Stimulated activated CD8-positive, alpha-beta memory T cell treated with anti-CD3 and anti-CD28 coated beads, Interleukin-7, amount 100 ng/mL, for 24 hours (primary cell): ENCODE measurements around the gene MMP28.

Source experiments
- DNase-seq: peaks from one replicate; pipeline ENCODE4 v3.0.0-alpha.2; 2020; ENCODE audit warnings: low read depth

MMP28 gene

DNA sequence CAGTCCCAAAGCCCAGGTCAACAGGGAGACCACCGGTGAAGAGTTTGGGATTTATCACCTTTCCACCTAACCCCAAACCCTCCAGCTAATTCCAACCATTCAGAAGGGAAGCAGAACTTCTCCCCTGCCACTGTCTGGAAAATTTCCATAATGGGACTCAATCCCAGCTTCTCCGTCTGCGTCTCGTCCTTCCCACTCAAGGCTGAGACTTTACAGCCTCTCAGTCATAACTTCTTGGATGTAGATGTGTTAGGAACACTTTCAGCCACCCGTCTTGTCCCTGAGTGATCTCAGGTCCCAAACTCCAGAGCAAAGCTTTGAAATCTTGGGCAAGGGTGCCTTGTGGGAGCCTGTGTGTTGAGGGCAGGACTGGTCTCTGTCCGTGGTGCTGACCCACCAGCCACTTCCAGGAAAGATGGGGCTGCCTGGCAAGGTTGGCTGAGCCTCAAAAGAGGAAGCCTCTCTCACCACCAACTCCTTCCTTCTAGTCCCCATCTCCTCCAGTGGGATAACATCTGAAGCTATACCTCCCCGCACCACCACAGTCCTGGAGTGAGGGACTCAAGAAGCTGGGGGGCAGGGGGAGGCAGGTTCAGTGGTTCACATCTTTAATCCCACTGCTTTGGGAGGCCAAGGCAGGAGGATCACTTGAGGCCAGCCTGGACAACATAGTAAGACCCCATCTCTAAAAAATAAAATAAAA, 51.7 kb downstream of the MMP28 start:
- DNase-seq = no peak

DNA sequence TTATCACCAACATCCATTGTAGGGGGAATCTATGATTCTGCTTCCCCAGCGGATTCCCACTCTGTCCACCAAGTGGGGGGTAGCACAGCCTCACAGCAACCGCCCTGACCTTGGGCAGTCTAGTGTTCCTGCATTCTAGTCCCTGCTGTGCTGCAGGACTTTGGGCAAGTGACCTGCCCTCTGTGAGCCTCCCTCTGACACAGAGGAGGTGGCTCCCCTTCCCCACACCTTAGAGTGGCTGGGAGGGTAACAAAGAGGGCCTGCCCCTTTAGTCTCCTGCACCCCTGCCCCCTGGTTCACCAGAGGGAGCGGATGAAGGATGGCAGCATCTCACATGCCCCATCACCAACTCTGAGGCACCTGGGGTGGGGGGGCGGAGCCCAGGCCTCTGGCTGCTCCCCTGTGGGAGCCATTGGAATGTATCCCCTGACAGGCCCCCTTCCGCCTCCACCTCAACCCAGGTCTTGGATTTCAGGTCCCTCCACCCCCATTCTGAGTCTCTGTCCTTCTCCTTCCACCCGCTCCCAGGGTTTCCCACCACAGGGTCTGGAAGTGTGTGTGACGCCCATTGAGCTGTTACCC, 52.5 kb downstream of the MMP28 start:
- no peak for DNase-seq

DNA sequence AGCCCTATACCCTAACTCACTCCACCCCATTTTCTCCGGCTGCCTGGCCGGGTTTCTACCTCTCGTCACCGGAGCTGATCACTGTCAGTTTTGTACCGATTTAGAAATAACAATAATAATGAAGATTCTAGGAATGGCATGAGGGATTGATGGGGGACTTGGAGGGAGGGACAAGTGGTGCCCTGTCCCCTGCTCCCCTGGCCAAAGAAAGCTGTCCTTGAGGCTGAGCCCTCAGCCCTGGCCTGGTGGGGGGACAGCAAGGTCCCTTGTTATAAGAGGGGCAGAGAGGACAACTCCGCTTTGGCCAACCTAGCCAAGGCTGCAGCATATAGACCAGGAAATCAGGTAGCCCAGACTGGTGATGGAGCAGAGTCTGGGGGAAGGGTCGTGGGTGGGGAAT, 52.9 kb downstream of the MMP28 start:
- no peak for DNase-seq

DNA sequence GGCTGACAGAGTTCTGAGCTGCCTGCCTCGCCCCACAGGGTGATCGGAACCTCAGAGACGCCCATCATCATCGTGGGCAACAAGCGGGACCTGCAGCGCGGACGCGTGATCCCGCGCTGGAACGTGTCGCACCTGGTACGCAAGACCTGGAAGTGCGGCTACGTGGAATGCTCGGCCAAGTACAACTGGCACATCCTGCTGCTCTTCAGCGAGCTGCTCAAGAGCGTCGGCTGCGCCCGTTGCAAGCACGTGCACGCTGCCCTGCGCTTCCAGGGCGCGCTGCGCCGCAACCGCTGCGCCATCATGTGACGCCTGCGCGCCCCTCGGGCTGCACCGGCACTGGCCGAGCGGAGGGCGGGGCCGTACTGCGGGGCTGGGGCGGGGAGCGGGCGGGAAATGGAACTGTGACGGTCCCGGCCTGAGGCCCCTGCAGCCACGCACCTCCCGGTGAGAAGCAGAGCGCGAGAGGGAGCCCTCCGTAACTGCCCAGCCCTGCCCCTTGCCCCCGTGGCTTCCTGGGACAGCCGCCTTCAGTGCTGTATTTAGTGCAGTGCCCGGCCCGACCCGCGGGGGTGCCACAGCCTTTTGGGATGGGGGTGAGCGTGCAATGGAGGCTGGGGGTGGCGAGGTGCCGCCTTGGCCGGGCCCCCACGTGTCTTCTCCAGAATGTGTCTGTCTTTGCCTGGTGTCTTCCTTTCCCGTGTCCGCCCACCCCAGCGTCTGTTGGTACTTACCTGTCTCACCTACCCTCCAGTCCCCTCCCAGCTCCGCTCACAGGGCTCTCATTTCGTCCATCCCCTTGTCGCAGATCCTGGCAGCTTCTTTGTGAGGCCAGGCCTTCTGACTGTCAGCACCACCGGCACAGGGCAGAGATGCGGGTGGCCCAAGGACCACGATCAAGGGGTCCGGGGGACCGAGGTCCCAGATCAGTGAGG, 54.2 kb downstream of the MMP28 start:
- DNase-seq = no peak

DNA sequence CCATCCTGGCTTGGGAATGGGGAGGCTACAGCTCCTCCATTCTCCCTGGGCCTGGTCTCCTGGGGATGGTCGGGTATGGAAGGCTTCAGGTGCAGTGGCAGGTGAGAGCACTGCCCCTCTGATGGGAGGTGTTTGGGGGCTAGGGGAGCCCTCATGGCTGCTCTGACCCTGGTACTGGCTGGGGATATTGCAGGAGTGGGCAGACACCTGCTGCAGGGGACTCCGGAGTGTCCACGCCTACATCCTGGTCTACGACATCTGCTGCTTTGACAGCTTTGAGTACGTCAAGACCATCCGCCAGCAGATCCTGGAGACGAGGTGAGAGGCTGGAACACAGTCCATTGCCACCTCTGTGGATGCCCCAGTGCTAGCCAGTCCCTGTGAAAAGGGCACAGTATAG, 55.2 kb downstream of the MMP28 start:
- no peak for DNase-seq

DNA sequence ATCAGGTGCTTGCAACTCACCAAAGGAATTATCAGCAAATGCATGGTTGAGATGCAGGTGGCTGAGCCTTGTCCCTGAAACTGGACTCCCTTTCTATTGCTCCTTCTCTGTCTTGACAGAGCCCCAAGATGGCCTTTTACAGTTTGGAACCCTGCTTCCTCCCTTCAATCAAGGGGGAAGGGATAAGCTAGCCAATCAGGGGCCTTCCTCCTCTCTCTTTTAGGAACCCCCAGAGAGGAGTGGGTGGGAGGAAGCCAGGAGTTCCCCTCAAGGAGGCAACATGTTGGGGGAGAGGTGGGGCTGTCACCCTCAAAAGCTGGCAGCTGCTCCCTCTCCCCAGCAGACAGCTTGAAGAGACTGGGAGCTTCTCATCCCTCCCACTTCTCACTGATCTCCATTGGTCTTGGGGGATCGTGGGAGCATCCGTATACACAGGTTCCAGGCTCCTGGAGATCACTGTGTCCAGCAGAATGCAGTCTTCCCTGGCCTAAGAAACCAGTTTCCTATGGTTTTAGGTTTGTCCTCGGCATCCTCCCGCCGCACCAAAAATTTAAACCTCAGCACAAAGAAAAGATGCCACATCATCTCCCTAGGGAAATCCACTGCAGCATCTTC, 56.8 kb downstream of the MMP28 start:
- no peak for DNase-seq

DNA sequence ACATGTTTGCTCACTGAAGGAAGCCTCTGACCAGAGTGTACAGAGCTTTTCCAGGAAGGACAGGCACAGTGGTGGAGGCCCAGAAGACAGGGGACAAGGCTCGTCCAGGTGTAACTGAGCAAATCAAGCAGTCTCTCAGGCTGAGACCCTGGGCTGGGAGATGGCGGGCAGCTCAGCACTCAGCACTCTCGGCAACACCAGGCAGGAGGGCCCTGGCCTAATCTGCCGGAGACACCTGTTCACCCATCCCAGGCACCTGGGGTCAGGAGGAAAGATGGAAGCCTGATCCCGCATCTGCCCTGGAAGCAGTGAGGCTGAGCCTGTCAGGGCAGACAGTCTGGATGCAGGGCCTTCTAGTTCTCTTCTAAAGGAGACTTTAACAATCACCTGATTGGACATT, 59.2 kb downstream of the MMP28 start:
- no peak for DNase-seq

DNA sequence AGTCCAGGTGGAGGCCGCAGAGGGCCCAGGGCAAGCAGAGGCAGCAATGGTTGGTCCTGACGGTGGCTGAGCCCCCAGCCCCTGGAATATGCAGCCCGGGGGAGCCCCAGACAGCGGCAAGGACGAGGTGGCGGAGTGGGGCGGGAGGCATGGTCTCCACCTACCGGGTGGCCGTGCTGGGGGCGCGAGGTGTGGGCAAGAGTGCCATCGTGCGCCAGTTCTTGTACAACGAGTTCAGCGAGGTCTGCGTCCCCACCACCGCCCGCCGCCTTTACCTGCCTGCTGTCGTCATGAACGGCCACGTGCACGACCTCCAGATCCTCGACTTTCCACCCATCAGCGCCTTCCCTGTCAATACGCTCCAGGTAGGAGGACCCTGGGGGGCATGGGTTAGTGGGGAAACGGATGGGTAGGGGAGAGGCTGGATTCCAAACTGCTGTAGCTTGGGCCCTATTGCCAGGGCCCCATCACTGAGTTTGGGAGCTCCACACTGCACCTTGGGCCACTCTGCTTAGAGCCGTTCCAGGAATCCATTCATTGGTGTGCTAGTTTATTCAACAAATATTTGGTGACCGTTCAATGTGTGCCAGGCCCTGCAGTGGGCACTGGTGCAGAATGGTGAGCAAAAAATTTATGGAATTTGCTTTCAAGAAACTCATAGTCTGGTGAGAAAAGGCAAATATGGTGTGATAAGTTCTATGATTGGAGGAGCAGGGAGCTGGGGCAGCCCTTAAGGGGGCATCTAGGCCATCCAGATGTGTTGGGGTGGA, 60.2 kb downstream of the MMP28 start:
- DNase-seq = no peak

DNA sequence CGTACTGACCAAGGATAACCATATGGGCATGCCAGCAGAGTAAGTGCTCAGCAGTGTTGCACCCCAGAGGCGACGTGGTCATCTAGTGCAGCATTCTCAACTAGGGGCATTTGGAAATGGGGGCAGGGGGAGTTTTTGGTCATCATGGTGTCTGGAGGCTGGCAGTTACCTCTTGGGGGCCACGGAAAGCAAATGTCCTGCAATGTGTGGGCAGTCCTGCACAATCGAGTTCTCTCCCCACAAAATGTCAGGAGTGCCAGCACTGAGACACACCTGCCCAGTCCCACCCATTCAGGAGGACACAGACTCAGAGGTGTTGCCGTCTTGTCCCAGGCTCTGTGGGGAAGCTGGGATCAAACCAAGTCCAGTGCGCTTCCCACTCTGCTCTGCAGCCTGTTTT, 61.0 kb downstream of the MMP28 start:
- no peak for DNase-seq

DNA sequence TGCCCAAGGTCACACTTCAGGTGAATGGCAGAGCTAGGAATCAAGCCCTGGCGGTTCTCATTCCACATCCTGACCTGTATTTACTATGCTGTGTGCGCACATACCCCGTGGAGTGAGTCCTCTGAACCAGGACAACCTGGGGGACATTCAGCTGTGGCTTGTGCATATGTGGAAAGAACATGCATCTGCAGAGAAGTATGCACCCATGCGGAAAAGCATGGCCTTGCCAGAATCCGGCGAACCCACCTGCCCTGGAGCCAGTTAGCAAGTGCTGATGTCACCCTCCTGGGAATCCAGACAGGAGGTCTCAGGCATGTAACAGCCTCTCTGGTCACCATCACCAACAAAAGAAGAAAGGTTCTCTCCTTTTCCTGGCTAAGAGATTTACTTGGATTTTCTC, 62.1 kb downstream of the MMP28 start:
- DNase-seq = no peak

DNA sequence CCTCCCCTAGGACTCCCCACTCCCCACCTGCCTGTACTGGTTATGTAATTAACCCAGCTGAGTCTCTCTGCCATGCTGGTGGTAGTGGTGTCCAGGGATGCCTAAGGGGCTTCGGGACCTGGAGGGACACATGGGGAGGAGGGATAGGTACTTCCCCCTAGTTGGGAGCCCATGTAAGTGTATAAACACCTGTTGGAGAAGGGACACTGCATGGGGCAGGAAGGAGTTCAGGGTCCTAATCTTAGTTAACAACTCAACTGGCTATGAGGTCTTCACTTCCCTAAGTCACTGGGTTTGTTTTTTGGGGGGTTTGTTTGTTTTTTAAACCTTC, 62.7 kb downstream of the MMP28 start:
- no peak for DNase-seq

DNA sequence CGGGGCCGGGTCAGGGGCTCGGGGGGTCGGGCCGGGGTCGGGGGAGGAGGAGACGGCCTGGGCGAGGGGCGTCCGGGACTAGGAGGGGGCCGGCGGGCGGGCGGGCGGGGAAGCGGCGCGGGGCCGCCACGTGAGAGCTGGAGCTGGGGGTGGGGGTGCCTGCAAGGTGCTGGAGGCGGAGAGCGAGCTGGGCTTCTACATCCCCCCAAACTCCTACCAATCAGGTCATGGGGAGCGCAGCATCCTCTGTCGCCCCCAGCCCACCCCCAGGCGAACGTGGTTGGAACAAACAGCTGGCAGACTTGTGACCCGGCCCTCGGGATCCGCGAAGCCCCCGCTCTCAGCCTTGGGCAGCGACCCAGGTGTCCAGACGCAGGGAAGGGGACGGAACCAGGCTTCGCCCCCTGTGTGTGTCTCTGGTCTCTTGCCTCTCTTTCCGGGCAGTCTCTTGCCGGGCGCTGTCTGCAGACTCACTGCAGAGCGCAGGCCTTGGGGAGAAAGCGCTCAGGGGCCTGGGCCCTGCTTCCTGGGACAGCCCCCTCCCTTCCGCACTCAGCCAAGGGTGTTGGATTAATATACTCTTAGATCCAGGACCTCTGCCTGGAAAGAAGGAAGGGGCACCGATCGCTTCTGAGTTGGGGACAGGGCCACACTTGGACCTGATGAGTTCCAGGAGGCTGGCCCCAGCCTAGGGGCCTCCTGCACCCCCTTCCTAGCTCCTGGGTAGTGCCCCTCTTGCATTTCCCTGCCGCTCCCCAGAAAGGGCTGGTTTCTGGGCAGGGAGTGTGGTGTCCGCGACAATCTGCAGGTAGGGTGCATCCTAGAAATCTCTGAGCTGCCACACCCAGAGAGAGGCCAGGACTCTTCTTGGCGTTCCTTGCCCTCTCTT, 63.3 kb downstream of the MMP28 start:
- no peak for DNase-seq

DNA sequence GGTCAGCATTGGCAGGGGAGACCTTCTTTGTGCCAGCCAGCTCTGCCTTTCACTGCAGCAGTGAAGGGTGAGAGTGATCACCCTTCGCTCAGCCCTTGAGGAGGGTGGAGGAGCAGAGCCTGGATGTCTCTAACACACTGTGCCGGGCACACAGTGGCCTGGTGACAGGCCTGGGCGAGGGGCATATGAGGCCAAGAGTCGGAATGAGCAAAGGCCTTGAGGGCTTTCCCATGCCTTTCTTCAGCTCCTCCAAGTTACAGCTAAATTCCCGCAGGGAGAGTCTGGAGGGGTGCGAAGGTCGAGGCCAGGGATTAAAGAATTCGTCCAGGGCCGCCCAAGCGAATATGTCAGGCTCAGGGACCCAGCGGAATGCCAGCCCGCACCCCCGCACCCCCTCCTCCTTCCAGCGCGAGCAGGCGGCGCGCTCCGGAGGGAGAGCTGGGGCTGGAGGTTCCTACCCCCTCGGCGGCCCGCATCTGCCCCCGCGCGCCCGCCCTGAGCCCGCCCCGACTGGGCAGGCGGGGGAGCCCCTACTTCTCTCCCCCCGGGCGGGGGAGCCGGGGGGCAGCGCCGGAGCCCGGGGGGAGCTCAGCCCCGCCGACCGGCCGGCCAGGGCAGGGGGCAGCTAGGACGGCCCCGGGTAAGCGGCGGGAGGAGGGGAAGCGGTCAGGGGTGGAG, 64.1 kb downstream of the MMP28 start, which contains the start of gene RASL10B:
TSS of gene RASL10B (plus strand) at position 401 of the 678 bp plus-strand sequence. CDS start 3,546 bp downstream, outside the sequence.
- no peak for DNase-seq

DNA sequence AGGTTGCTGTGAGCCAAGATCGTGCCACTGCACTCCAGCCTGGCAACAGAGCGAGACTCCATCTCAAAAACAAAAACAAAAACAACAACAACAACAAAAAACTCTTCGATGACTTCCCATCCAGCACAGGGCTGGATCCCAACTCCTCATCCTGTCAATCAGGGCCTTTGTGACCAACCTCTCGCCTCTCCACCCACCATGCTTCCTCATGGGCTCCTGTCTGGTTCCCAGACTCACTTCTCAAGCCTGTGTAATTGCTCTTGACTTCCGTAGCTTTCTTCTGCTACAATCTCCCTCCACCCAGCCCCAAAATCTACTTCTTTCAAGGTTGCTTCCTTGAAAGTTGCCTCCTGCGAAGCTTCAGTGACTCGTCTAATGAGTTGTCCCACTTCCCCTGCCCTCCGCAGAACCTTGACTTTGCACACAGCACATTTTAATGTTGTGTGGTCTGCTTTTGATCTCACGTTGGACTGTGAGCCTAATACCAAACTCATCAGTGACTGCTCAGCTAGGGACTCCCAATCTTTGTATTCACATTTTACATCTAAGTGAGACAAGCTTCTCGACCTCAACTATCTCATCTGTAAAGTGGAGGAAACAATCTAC, 64.9 kb downstream of the MMP28 start:
- no peak for DNase-seq

DNA sequence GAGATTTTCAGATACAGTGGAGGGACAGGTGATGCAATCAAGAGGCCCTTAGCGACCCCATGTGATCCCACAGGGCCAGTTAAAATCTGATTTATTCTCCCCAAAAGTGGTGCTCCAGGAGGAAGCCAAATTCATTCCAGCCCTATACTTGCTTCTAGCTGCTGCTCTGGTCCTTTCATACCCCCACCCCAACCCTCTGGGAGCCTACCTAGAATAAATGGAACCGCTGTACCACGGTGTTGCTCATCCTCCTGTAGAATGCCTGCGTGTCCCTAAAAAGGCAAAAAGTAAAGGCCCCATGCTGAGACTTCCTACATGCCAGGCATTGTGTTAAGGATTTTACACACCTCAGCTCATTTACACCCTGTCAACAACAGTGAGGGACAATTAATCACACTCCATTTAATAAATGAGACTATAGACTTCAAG, 66.0 kb downstream of the MMP28 start:
- DNase-seq = no peak

DNA sequence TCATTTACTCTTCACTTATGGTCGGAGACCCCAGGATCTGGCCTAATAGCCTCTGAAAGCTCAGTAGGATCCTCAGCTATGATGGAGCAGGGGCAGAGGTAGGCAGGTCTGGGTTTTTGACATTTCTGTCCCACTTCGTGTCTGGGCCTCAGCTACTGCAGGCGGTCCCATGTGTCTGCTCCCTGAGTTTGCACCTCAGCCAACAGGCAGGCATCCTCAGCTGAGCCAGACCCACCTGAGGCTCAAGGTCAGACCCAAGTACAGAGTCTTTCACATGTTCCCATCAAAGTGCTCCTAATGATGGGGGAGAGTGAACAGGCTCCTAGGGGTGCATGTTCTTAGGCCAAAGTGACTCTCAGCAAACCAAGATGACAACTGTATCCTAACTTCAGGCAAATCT, 66.9 kb downstream of the MMP28 start:
- no peak for DNase-seq

DNA sequence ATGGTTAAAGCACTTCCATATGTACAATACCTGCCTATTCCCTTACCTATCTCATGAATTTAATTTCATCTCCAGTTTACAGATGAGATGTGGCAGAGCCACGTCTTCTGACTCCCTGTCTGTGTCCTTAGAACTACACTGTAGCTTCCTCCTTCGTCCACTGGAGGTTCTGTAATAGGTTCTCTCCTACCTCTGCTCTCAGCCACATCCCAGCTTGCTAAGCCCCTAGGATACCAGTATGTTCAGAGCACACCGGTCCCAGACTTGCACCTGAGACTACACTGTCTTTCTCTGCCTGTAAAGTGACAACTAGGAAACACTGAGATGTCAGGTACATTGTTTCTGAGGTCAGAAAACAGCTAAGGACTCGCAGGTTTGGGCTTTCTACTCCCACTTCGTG, 67.8 kb downstream of the MMP28 start:
- DNase-seq = no peak

DNA sequence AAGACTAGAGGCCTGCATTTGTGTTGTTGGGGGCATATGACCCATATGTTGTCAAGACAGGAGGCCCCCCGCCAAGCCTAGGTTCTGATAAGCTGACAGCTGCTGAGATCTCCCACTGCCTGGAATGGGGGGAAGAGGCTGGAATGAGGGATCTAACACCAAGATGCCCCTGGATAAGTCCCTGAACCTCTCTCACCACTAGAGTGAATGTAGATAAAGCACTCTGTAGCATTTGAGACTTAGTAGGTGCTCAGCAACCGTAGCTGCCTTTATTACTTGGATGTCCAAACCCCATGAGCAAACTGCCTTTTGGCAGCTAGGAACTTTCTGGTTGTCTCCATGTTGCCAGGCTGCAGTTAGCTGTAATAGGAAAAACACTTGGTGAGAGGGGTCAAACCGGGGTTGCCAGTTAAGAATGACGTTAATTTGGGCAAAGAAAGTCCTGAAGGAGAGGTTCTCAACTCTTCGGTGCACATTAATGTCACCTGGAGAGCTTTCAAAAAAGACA, 68.4 kb downstream of the MMP28 start:
- no peak for DNase-seq

DNA sequence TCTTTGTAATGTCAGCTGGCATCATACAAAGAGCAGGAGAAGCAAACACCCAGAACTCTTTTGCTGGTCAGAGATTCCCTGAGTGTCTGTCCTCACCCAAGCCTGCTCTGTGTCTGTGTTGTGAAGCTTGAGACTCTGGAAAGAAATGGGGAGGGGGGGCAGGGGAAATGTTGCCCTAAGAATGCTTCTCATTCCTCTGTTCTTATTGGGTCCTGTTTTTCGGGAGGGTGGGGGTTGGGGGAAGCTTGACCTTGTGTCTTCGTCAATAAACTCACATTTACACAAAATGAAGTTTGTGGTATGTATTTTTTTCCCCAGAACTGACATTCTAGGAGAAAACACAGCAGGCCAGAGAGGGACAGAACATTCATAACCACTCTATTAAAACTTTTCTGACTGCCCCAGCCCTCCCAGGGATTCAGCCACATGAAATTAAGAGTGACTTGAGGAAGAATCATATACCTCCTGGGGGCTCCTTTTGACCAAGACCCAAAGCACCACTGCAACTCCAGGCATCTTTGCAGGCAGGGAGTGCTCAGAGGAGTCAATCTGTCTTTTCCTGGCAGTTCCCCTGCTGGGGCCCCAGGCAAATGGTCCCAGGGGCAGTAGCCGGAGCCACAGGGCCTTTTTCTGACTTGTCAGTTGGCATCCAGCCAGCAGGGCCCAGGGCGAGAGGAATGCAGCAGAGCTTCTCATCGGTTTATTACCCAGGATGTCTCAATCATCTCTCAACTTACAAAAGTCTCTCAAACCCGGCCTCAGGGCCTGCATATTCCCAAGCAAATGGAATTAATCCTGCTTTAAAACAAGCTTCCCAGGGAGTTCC, 69.1 kb downstream of the MMP28 start:
- DNase-seq = no peak
